Stimulated activated effector memory CD8-positive, alpha-beta T cell treated with anti-CD3 and anti-CD28 coated beads, Interleukin-12 subunit alpha, Interleukin-12 subunit beta, amount 100 ng/mL, for 72 hours (primary cell): Measurements from ENCODE around the gene ANKRD52.
"Not testable (repeated sequence)": the region's sequence is repeated elsewhere in the genome, so short reads cannot be mapped to it uniquely, and the experiment has no call there.

ENCODE experiments used
- ATAC-seq: fragments of 150-1000 bp; cut with Tn5 transposase; 2 replicates; pipeline ENCODE4 v1.10.0; 2021
- DNase-seq, 2 donors: peaks; one replicate each; pipeline ENCODE4 v3.0.0; 2021 to 2022; ENCODE audit warnings: low spot score in 2 of 2
- H3K27ac Mint-ChIP-seq: one replicate; pipeline ENCODE4 v1.8.0; 2022; ENCODE audit warnings: mild to moderate bottlenecking, mixed read lengths
- H3K36me3 Mint-ChIP-seq: one replicate; pipeline ENCODE4 v1.8.0; 2022; ENCODE audit warnings: mild to moderate bottlenecking, mixed read lengths
- H3K4me1 Mint-ChIP-seq: one replicate; pipeline ENCODE4 v1.8.0; 2022; ENCODE audit warnings: mixed read lengths
- H3K4me3 Mint-ChIP-seq: one replicate; pipeline ENCODE4 v1.8.0; 2022; ENCODE audit warnings: mild to moderate bottlenecking, mixed read lengths
- H3K9me3 Mint-ChIP-seq: one replicate; pipeline ENCODE4 v1.8.0; 2022; ENCODE audit warnings: mixed read lengths

ANKRD52 gene

DNA sequence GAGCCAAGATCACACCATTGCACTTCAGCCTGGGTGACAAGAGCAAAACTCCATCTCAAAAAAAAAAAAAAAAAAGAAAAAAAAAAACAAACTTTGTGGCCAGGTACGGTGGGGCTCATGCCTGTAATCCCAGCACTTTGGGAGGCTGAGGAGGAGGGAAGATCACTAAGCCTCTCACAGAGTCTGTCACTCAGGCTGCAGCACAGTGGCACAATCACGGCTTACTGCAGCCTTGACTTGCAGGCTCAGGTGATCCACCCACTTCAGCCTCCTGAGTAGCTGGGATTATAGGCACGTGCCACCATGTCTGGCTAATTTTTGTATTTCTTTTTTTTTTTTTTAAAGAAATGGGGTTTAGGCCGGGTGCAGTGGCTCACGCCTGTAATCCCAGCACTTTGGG lies 26.1 kb upstream of the ANKRD52 start:
- H3K27ac Mint-ChIP-seq, H3K4me1 Mint-ChIP-seq, ATAC-seq, DNase-seq, H3K4me3 Mint-ChIP-seq, H3K9me3 Mint-ChIP-seq: not testable (repeated sequence)
- peaks cover 99% of the 10 kb centered on the region for H3K36me3 Mint-ChIP-seq

- Mint-ChIP-seq H3K36me3 (peaks cover 100% of the 10 kb centered on the region), H3K27ac (peak overlapping the region; percentile 79)
Measured at GRCh38 chr12:56282579-56282978, 24.4 kb upstream of the ANKRD52 start.

GRCh38 chr12:56282030-56282429 lies 23.8 kb upstream of the ANKRD52 start:
- H3K9me3 Mint-ChIP-seq, result no peaks in the 10 kb centered on the region
- no peak overlapping the region for H3K4me3 Mint-ChIP-seq
- H3K27ac Mint-ChIP-seq, result peak overlapping the region; percentile 79
- ATAC-seq (no peak), DNase-seq (no peak)
- H3K4me1 Mint-ChIP-seq, result no peaks in the 10 kb centered on the region
- peaks cover 100% of the 10 kb centered on the region for H3K36me3 Mint-ChIP-seq

More at GRCh38 chr12:56282579-56282978, 24.4 kb upstream of the ANKRD52 start:
- no peaks in the 10 kb centered on the region for H3K9me3 Mint-ChIP-seq
- no peak overlapping the region for H3K4me3 Mint-ChIP-seq
- ATAC-seq, result no peak
- DNase-seq, result no peak
- no peaks in the 10 kb centered on the region for H3K4me1 Mint-ChIP-seq

GRCh38 chr12:56280849-56281248 lies 22.7 kb upstream of the ANKRD52 start:
- no peak for ATAC-seq
- no peak overlapping the region for H3K4me3 Mint-ChIP-seq
- no peaks in the 10 kb centered on the region for H3K4me1 Mint-ChIP-seq
- DNase-seq, result no peak
- H3K9me3 Mint-ChIP-seq, result no peaks in the 10 kb centered on the region
- no peak overlapping the region for H3K27ac Mint-ChIP-seq
- peaks cover 100% of the 10 kb centered on the region for H3K36me3 Mint-ChIP-seq

GRCh38 chr12:56278905-56279304 lies 20.7 kb upstream of the ANKRD52 start:
- Mint-ChIP-seq H3K4me1 (no peaks in the 10 kb centered on the region), H3K36me3 (peaks cover 100% of the 10 kb centered on the region), H3K4me3 (no peak overlapping the region), H3K9me3 (no peaks in the 10 kb centered on the region), H3K27ac (peak overlapping the region; percentile 29)
- DNase-seq (no peak), ATAC-seq (no peak)

GRCh38 chr12:56274299-56274698 lies 16.1 kb upstream of the ANKRD52 start:
- H3K27ac Mint-ChIP-seq, result no peak overlapping the region
- no peaks in the 10 kb centered on the region for H3K9me3 Mint-ChIP-seq
- H3K4me1 Mint-ChIP-seq, result no peaks in the 10 kb centered on the region
- no peak overlapping the region for H3K4me3 Mint-ChIP-seq
- no peak for DNase-seq
- ATAC-seq, result no peak
- peaks cover 96% of the 10 kb centered on the region for H3K36me3 Mint-ChIP-seq

DNA sequence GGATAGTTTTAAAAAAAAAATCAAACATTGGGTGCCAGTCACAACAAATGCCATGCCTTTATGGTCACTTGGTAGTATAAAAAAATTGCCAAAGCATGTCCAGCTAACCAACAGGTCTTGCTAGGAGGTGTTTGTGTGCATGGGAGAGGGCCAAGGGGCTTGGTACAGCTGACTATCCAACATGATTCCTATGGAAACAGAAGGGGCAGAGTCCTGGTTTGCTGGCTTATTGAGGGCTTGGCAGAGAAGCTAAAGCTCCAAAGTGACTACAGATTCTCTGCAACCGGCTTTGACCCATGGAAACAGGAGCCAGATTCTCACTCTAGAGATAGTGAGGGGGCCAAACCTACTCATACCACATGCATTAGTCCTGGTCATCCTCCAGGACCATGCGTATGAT lies 14.3 kb upstream of the ANKRD52 start:
- ATAC-seq, H3K4me3 Mint-ChIP-seq, H3K4me1 Mint-ChIP-seq, H3K9me3 Mint-ChIP-seq, DNase-seq: not testable (repeated sequence)
- Mint-ChIP-seq H3K27ac (peak overlapping the region; percentile 63), H3K36me3 (peaks cover 81% of the 10 kb centered on the region)

DNA sequence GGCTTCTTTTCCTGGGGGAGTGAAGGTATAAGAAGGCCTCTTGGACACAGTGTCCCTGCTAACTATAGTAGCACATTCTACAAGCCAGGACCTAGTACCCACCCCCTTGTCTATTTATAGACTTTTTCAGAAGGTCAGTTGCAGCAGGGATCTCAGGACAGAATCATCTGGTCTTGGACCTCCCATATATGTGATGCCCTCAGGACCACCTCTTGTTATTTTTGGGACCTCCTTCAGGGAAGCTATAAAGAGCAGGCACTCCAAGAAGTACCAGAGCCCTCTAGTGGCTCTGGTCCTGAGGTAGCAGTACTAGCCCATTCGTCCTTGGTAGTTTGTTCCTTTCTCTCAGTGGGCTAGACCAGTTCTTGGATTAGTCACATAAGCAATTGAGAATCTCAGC lies 12.8 kb upstream of the ANKRD52 start:
- Mint-ChIP-seq H3K4me3 (no peak overlapping the region), H3K36me3 (peaks cover 67% of the 10 kb centered on the region), H3K9me3 (no peaks in the 10 kb centered on the region), H3K27ac (peak overlapping the region; percentile 63), H3K4me1 (peaks cover 18% of the 10 kb centered on the region)
- DNase-seq, result no peak
- no peak for ATAC-seq

GRCh38 chr12:56267443-56268071 lies 9.4 kb upstream of the ANKRD52 start:
- DNase-seq (no peak), ATAC-seq (no peak)
- peak overlapping the region; percentile 95 for H3K4me3 Mint-ChIP-seq
- H3K36me3 Mint-ChIP-seq, result peaks cover 32% of the 10 kb centered on the region
- H3K9me3 Mint-ChIP-seq, result no peaks in the 10 kb centered on the region
- peaks cover 18% of the 10 kb centered on the region for H3K4me1 Mint-ChIP-seq
- peak overlapping the region; percentile 95 for H3K27ac Mint-ChIP-seq

- no peaks in the 10 kb centered on the region for H3K9me3 Mint-ChIP-seq
Measured at GRCh38 chr12:56266693-56267442, 8.7 kb upstream of the ANKRD52 start, which contains the start of gene COQ10A. TSS of gene COQ10A (plus strand) at chr12:56266942. CDS start at chr12:56267119, 177 bp downstream.

GRCh38 chr12:56266068-56266692 lies 8.0 kb upstream of the ANKRD52 start:
- Mint-ChIP-seq H3K4me1 (peaks cover 18% of the 10 kb centered on the region), H3K4me3 (peak overlapping the region; percentile 95), H3K27ac (peak overlapping the region; percentile 95), H3K36me3 (peaks cover 20% of the 10 kb centered on the region)
- not testable (repeated sequence) for DNase-seq, H3K9me3 Mint-ChIP-seq, ATAC-seq

More at GRCh38 chr12:56266693-56267442, 8.7 kb upstream of the ANKRD52 start, which contains the start of gene COQ10A:
- DNase-seq (peak; percentile 71 to 93), ATAC-seq (peak; percentile 96)
- Mint-ChIP-seq H3K27ac (peak within 1 kb of the TSS; percentile 95), H3K4me1 (peaks cover 18% of the 10 kb centered on the region), H3K36me3 (peaks cover 25% of the 10 kb centered on the region), H3K4me3 (peak within 1 kb of the TSS; percentile 95)

GRCh38 chr12:56262955-56263354 lies 4.8 kb upstream of the ANKRD52 start:
- not testable (repeated sequence) for ATAC-seq, H3K27ac Mint-ChIP-seq, H3K4me3 Mint-ChIP-seq, H3K36me3 Mint-ChIP-seq, DNase-seq, H3K9me3 Mint-ChIP-seq
- H3K4me1 Mint-ChIP-seq, result peaks cover 23% of the 10 kb centered on the region

GRCh38 chr12:56261503-56262232 lies 3.5 kb upstream of the ANKRD52 start:
- ATAC-seq (no peak), DNase-seq (no peak)
- H3K36me3 Mint-ChIP-seq, result peaks cover 6% of the 10 kb centered on the region
- H3K27ac Mint-ChIP-seq, result no peak overlapping the region
- H3K9me3 Mint-ChIP-seq, result no peaks in the 10 kb centered on the region
- peaks cover 20% of the 10 kb centered on the region for H3K4me1 Mint-ChIP-seq
- H3K4me3 Mint-ChIP-seq, result no peak overlapping the region

DNA sequence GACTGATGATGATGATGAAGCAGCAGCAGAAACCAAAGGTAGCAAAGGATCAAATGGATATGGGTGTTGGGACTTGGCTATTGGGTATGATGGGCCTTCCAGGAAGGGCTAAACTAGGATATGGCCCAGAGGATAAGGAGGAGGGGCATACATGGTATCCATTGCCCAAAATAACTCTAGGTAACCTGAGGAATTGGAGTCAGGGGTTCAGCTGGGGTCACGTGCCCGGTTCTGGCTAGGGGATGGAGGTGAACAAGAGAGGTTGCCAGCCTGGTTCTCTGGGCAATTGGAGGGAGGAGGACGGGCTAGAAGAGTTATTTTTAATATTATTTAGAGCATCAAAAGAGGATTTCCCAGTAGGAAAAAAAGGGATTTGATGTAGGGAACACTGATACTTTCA lies 2.7 kb upstream of the ANKRD52 start:
- Mint-ChIP-seq H3K9me3 (no peaks in the 10 kb centered on the region), H3K36me3 (peaks cover 14% of the 10 kb centered on the region), H3K27ac (no peak overlapping the region), H3K4me3 (no peak overlapping the region), H3K4me1 (peaks cover 23% of the 10 kb centered on the region)
- ATAC-seq, result no peak
- DNase-seq, result no peak

DNA sequence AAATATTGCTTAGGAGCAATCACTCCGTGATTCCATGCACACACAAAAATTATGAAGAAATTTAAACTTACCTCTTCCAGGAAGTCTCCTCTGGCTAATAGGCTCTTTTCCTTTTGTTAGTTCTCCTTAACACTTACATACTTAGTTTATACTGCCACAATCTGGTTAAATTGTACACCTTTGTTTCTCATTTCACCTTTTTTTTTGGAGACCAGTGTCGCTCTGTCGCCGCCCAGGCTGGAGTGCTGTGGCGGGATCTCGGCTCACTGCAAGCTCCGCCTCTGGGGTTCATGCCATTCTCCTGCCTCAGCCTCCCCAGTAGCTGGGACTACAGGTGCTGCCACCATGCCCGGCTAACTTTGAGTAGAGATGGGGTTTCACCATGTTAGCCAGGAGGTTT lies 2.2 kb upstream of the ANKRD52 start:
- no peaks in the 10 kb centered on the region for H3K9me3 Mint-ChIP-seq
- H3K4me1 Mint-ChIP-seq, result peaks cover 25% of the 10 kb centered on the region
- H3K4me3 Mint-ChIP-seq, result no peak overlapping the region
- no peak for DNase-seq
- ATAC-seq, result no peak
- H3K36me3 Mint-ChIP-seq, result peaks cover 16% of the 10 kb centered on the region
- H3K27ac Mint-ChIP-seq, result no peak overlapping the region
